K562 (cell line): ENCODE results near the gene SLC6A4. TPM values are rescaled to one million over a fixed set of nuclear protein-coding genes. Genes with fewer than 3 reads are reported as not detected.

Experiments
- ATAC-seq: fragments of 200-7000 bp; cut with Tn5 transposase; 3 replicates; pipeline ENCODE4 v1.9.1; 2020; ENCODE audit warnings: moderate library complexity
- BruUV-seq: library from RNA; stranded (reverse); fragments of 400-500 nt; replicated peaks from 2 replicates; lab custom pipeline; 2021; lab: Mats Ljungman, UMichigan
- CTCF ChIA-PET: fragments of 300-600 bp; formaldehyde crosslinking; extraction: SDS; loops from one replicate; lab custom pipeline; 2021; ENCODE audit warnings: low intra/inter-chr PET ratio; lab: Yijun Ruan, JAX
- POLR2A ChIA-PET: fragments of 300-600, 350-650 bp; sonication (Branson Sonifier 250); formaldehyde crosslinking; extraction: SDS; loops from one replicate; lab custom pipeline; 2021; ENCODE audit warnings: antibody characterized with exemption, inconsistent platforms; lab: Yijun Ruan, JAX
- DNase-seq, 4 experiments: peaks; one replicate each; pipeline versions ENCODE4 v3.0.0 to v3.0.0-alpha.2; 2011 to 2018; ENCODE audit warnings: low spot score in 3 of 4, mixed read lengths in 3 of 4; ENCODE audit errors: extremely low read depth in 1 of 4
- FAIRE-seq: peaks from 2 replicates; lab custom pipeline; 2011; peaks lifted over from hg19 to GRCh38; lab: Jason Lieb, UNC
- H2AFZ ChIP-seq: 2 replicates; pipeline ENCODE4 v1.6.0; 2011; ENCODE audit warnings: low read depth, low read length, control low read depth, inconsistent platforms
- H3K27ac ChIP-seq: fragments of 200-600 bp; 3 replicates; pipeline ENCODE4 v1.8.0; 2011; ENCODE audit warnings: low read depth, mild to moderate bottlenecking, control low read depth, inconsistent platforms, low read length, moderate library complexity, mixed read lengths; ENCODE audit errors: extremely low read depth
- H3K27me3 ChIP-seq, 2 experiments: fragments of 300-600 bp in 1 of 2; 2 replicates in 1 of 2; 3 replicates in 1 of 2; pipeline versions ENCODE4 v1.6.0 to v1.8.0; 2011; ENCODE audit warnings: inconsistent platforms in 2 of 2, low read length in 2 of 2, mild to moderate bottlenecking in 1 of 2, mixed read lengths in 1 of 2, moderate library complexity in 1 of 2; ENCODE audit not compliant: control insufficient read depth in 2 of 2, insufficient read depth in 2 of 2
- H3K36me3 ChIP-seq: fragments of 300-600 bp; 3 replicates; pipeline ENCODE4 v1.8.0; 2011; ENCODE audit warnings: mild to moderate bottlenecking, low read length, inconsistent platforms; ENCODE audit not compliant: control insufficient read depth, insufficient read depth
- H3K4me1 ChIP-seq, 2 experiments: fragments of 200-600 bp in 1 of 2; replicated peaks in 1 of 2; 2 replicates in 1 of 2; 3 replicates in 1 of 2; pipeline versions ENCODE4 v1.5.1 to v1.8.0; 2011; ENCODE audit warnings: inconsistent platforms in 2 of 2, low read length in 2 of 2, mild to moderate bottlenecking in 1 of 2, mixed read lengths in 1 of 2, moderate library complexity in 1 of 2; ENCODE audit not compliant: control insufficient read depth in 2 of 2, insufficient read depth in 2 of 2
- H3K4me2 ChIP-seq: 2 replicates; pipeline ENCODE4 v1.6.1; 2011; ENCODE audit warnings: low read length, control low read depth, inconsistent platforms, mixed read lengths; ENCODE audit not compliant: insufficient read depth
- H3K4me3 ChIP-seq: fragments of 200-600 bp; sonication (generic), shearing (Covaris generic); 2 replicates; pipeline ENCODE4 v1.5.1; 2016; ENCODE audit warnings: control low read depth, inconsistent platforms
- H3K79me2 ChIP-seq: fragments of 200-600 bp; 3 replicates; pipeline ENCODE4 v1.8.0; 2011; ENCODE audit warnings: low read length, inconsistent platforms; ENCODE audit not compliant: control insufficient read depth, insufficient read depth
- H3K9ac ChIP-seq, 2 experiments: 2 replicates each; pipeline versions ENCODE4 v1.6.0 to v1.6.1; 2011; ENCODE audit warnings: low read depth in 2 of 2, low read length in 2 of 2, control low read depth in 1 of 2, inconsistent platforms in 1 of 2, mild to moderate bottlenecking in 1 of 2, mixed read lengths in 1 of 2; ENCODE audit not compliant: insufficient read depth in 1 of 2
- H3K9me1 ChIP-seq: one replicate; pipeline ENCODE4 v1.6.0; 2011; ENCODE audit warnings: inconsistent platforms, mild to moderate bottlenecking, low read length, moderate library complexity; ENCODE audit not compliant: control insufficient read depth, insufficient read depth
- H3K9me3 ChIP-seq: replicated peaks from 2 replicates; pipeline ENCODE4 v1.5.1; 2011; ENCODE audit warnings: low read depth, low read length, inconsistent platforms; ENCODE audit not compliant: control insufficient read depth, insufficient read depth
- H4K20me1 ChIP-seq: replicated peaks from 2 replicates; pipeline ENCODE4 v1.6.1; 2011; ENCODE audit warnings: low read length, inconsistent platforms, mixed read lengths; ENCODE audit not compliant: control insufficient read depth, insufficient read depth
- RBM17 ChIP-seq: fragments of 200-400 bp; formaldehyde crosslinking; IDR thresholded peaks from 2 replicates; pipeline ENCODE4 v1.6.1; 2017; ENCODE audit warnings: low read depth, mild to moderate bottlenecking, low read length, borderline replicate concordance
- SETDB1 ChIP-seq: IDR thresholded peaks from one replicate; pipeline ENCODE4 v1.6.1; 2012; ENCODE audit warnings: low read length, control low read depth, inconsistent platforms
- ZEB2 ChIP-seq: fragments of 450-650 bp; IDR thresholded peaks from 2 replicates; pipeline ENCODE4 v1.6.1; 2016
- ZKSCAN1 ChIP-seq: fragments of 150-350 bp; IDR thresholded peaks from 2 replicates; pipeline ENCODE4 v1.6.1; 2016; ENCODE audit warnings: low read depth, low read length
- ZNF263 ChIP-seq: sonication (generic); formaldehyde crosslinking; IDR thresholded peaks from 2 replicates; pipeline ENCODE4 v1.8.0; 2022; ENCODE audit warnings: mild to moderate bottlenecking, missing genetic modification reagents, borderline replicate concordance
- ZNF717 ChIP-seq: fragments of 250-450 bp; sonication (Bioruptor Pico); IDR thresholded peaks from 2 replicates; pipeline ENCODE4 v1.5.0; 2021
- WGBS: fragments of 100-300 bp; shearing (Covaris generic); methylation state at CpG from one replicate; pipeline ENCODE4 v1.1.6; 2016; ENCODE audit warnings: low coverage, mixed read lengths; ENCODE audit not compliant: insufficient coverage; ENCODE audit errors: missing lambda C conversion rate; 5-methylcytosine and 5-hydroxymethylcytosine counted together
- in situ Hi-C: fragments of 300-500 bp; cut with MboI; formaldehyde crosslinking; loops from 4 replicates; pipeline ENCODE4 v1.15.0; 2018; ENCODE audit warnings: inconsistent platforms, mixed read lengths
- intact Hi-C: fragments of 100-400 bp; cut with micrococcal nuclease; formaldehyde crosslinking; loops from 2 replicates; pipeline ENCODE4 v1.14.2; 2022
- polyA plus RNA-seq, 8 experiments: library from polyadenylated mRNA; depleted of rRNA in 4 of 8; stranded (reverse) in 5 of 8; unstranded in 3 of 8; fragments of >200 nt; fragmentation: Nextera tagmentation in 2 of 8; fragmentation: Illumina TruSeq in 1 of 8; extraction: Ambion mirVana in 2 of 8; extraction: Trizol in 1 of 8; gene quantifications; 2 replicates each; pipeline versions ENCODE4 v1.2.1 to v1.2.3, GENCODE V29; 2011 to 2014; ENCODE audit warnings: inconsistent platforms in 1 of 8, missing spikeins in 1 of 8
- total RNA-seq, 7 experiments: library from RNA; depleted of rRNA in 6 of 7; stranded (reverse); fragments of >200 nt in 6 of 7; fragmentation: Illumina TruSeq in 2 of 7; extraction: Trizol in 2 of 7; gene quantifications; 2 replicates each; pipeline versions ENCODE4 v1.2.1 to v1.2.3, GENCODE V29; 2011 to 2021; ENCODE audit warnings: low replicate concordance in 1 of 7

SLC6A4 gene
- total and polyA plus RNA-seq, 9 of the 15 experiments (the other 6 are each of a cell fraction or from before 2014, with no cell fraction given), result 0.05 to 0.09 (median 0.07) TPM; not detected in 6

DNA sequence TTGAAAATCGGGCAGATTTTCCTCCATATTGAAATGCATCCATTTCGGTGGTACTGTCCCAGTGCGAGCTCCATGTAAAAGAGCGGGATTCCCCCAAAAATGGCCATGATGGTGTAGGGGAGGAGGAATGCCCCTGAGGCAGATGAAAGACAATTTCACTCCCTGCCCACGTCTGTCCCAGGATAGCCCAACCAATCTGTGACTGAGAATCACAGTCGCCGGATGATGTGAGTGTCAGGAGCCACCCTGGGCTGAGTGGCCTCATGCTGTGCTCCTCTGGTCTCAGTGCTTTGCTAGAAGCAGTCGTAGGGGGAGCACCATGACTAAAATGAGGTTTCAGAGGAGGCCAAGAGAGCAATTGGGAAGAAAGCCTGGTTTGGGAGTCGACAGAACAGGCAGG, 16.7 kb downstream of the SLC6A4 start:
- Histone ChIP-seq H3K4me2 (no peak overlapping the region), H3K4me1 (peaks cover 14 to 16% of the 10 kb centered on the region in 2 experiments; a peak in 4 of 5 replicates), H4K20me1 (no peaks in the 10 kb centered on the region), H3K27ac (no peak overlapping the region), H3K27me3 (no peaks in the 10 kb centered on the region; a peak in 1 of 5 replicates), H3K9ac (no peak overlapping the region), H3K79me2 (no peaks in the 10 kb centered on the region), H3K9me3 (no peaks in the 10 kb centered on the region), H2AFZ (no peak overlapping the region), H3K4me3 (no peak overlapping the region), H3K36me3 (no peaks in the 10 kb centered on the region), H3K9me1 (no peaks in the 10 kb centered on the region)
- no TSS peak for BruUV-seq
- in situ Hi-C loops, result no loop called here
- 36% methylated on average over 9 of the region's 9 CpGs for WGBS
- intact Hi-C loops, result no loop called here
- CTCF ChIA-PET, result no interaction called here
- FAIRE-seq, result peak; percentile 65
- TF ChIP-seq ZKSCAN1, result no peak
- peak; percentile 66; the same call in 1 of the 2 replicates for TF ChIP-seq ZNF263
- ATAC-seq, result peak; percentile 74
- POLR2A ChIA-PET, result interaction anchor here (0.6 to 2.3 kb wide), 3 partner anchors 15 to 87 kb away, joined by 3 to 11 read pairs (median 4); no protein-coding TSS in a partner anchor
- DNase-seq, result no peak

DNA sequence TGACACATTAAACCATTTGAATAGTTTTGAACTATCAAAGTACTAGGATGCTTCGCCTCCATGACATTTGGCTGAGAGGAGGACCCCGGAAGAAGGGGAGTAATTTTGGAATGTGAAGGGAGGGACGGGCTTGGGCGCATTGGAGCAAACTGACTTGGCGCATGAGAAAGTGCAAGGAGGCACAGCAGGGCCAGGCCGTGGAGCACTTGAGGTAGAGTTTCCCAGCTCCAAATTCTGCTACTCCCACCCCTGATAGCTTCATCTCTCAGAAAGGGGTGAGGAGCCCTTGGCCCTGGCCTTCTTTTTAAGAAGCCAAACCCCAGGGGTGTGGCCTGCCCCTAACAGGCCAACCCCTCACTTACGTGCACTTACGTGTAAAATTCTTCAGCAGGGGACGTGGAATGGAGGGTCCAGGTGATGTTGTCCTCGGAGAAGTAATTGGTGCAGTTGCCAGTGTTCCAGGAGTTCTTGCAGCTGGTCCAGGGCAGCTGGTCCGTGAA, 17.7 kb downstream of the SLC6A4 start:
- TF ChIP-seq ZNF717 (CRISPR knock-in tag), result no peak
- TF ChIP-seq SETDB1, result no peak
- no peak for TF ChIP-seq ZEB2
- no peak for TF ChIP-seq RBM17
- no peak overlapping the region for H2AFZ ChIP-seq
- 69% methylated on average over 11 of the region's 11 CpGs for WGBS
- no peak overlapping the region for H3K4me3 ChIP-seq
- H3K79me2 ChIP-seq, result no peaks in the 10 kb centered on the region
- POLR2A ChIA-PET, result interaction anchor here (1.0 kb wide), 1 partner anchor 113 kb away, joined by 3 read pairs; no protein-coding TSS in a partner anchor
- intact Hi-C loops (no loop called here), in situ Hi-C loops (no loop called here)
- H3K4me2 ChIP-seq, result no peak overlapping the region
- no peaks in the 10 kb centered on the region for H3K9me1 ChIP-seq
- H3K4me1 ChIP-seq, result peaks cover 14 to 16% of the 10 kb centered on the region in 2 experiments; a peak in 4 of 5 replicates
- H3K36me3 ChIP-seq, result no peaks in the 10 kb centered on the region
- H4K20me1 ChIP-seq, result no peaks in the 10 kb centered on the region
- no peak for ATAC-seq
- H3K27ac ChIP-seq, result no peak overlapping the region
- peaks cover 0 to 2% of the 10 kb centered on the region in 2 experiments; a peak in 2 of 5 replicates for H3K27me3 ChIP-seq
- no peaks in the 10 kb centered on the region for H3K9me3 ChIP-seq
- CTCF ChIA-PET, result no interaction called here
- H3K9ac ChIP-seq, result no peak overlapping the region
- no peak for DNase-seq
- no TSS peak for BruUV-seq
- no peak for FAIRE-seq
